ENCODE data around the gene FERMT3.

The FERMT3 gene

DNA sequence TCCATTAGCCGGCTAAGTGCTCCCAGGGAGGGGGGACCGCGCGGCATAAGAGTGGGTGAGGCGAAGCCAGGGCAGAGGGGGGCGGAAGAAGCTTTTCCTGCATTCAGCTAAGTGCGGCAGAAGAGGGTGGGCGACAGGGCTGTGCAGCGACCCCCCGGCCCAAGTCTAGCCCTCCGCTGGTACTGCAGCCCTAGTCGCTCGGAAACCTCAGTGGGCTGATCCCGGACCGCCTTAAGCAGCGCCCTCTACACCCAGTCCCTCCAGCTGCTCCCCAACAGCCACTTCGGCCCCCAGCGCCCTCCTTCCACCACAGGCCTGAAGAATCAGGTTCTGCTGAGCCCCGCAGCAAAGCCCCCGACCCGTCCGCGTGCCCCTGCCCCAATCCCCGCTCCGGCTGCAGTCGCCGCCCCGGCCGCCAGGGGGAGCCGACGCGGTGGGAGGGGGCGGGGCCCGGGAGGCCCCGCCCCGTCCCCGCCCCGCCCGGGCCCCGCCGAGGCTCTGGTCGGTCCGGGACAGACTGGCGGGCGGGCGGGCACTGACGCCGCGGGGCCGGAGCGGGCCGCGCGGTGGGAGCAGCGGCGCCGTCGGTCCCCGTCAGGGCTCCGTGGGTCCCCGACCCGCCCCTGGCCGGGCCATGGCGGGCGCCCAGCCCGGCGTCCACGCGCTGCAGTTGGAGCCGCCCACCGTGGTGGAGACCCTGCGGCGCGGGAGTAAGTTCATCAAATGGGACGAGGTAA, 44.7 kb downstream of the FERMT3 start, which contains the start of gene PLCB3:
PLCB3 (plus strand) TSS at position 515 of the 737 bp plus-strand sequence; CDS start at position 635, 120 bp downstream.
- DNase-seq = peak; percentile 68

DNA sequence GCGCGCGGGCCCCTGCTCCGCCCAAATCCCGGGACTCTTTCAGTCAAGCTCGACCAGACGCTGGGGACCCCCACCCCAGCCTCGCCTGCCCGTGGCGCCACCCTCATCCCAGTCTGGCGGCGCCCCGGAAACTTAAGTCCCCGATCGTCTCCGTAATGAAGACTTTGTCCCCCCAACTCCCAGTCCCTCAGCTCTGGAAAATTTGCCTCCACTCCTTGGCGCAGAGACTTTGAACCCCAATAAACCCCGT, 45.2 kb downstream of the FERMT3 start:
- no peak for DNase-seq

DNA sequence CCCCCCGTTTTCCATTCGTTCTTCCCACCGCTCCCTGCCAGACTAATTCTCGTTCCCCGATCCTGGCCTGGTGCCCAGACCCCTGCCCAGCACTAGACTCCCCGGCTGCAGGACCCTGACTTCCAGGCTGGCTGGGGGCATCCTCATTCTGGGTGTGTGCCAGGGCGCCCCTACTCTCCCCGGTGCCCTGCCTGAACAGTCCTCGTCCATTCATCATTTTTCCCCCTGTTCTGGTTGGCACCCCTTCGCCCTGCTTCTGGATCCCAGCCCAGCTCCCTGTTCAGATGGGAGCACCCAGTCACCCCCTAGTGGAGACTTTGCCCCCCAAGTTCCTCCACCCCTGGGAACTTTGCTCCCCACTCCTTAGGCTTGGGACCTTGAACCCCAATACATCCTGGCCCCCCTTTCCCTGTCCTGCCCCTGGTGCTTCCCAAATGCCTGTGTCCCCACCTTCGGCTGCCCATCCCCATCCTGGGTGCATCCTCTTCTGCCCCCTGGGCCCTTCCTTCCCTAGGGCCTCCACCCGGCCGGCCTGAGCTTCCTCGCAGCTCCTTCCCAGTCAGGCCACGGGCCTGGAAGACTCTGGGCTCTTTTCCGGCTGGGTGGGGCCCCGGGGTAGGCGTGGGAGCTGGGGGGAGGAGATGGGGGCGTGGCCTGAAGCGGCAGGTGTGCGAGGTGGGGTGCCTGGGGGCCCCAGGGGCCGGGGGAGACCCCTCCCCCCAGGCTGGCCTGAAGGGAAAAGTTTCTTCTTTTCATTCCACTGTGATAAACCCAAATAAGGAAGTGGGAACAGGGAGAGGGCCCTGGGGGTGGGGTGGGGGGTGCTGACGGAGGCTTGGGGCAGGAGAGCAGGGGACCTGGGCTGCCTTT, 45.7 kb downstream of the FERMT3 start:
- DNase-seq = no peak

DNA sequence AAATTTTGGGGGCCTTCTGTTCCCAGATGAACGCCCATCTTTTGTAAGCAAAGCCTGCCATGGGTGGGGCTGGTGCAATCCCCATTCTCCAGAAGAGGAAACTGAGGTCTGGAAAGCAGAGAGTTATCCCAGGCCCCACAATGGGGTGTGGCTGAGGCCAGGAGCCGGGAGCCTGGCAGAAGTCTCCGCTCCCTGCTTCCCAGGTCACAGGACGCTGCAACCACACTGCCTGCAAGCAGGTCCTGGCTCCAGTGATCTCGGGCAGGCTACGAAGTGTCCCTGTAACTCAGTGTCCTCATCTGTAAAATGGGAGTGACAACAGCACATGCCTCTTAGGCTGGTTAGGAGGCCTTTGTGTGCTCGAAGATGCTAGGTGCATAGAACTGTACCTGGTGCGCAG, 46.5 kb downstream of the FERMT3 start:
- no peak for DNase-seq

DNA sequence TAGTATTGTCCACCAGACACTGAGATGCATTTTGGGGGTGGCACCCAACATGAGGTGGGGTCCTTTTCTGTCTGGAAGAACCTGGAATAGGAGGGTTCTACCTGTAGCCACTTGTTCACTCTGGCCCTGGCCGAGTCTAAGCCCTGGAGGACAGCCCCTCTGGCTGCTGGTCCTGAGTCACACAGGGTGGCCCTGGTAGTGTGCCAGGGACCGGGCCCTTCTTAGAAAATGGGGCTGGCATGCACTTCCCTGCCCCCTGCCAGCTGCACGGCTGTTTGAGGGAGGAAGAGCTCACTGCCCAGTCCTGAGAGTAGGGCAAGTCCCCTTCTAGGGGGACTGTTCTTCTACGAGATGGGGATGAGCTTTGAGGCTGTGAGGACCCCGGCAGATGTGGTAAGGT, 47.0 kb downstream of the FERMT3 start:
- no peak for DNase-seq

DNA sequence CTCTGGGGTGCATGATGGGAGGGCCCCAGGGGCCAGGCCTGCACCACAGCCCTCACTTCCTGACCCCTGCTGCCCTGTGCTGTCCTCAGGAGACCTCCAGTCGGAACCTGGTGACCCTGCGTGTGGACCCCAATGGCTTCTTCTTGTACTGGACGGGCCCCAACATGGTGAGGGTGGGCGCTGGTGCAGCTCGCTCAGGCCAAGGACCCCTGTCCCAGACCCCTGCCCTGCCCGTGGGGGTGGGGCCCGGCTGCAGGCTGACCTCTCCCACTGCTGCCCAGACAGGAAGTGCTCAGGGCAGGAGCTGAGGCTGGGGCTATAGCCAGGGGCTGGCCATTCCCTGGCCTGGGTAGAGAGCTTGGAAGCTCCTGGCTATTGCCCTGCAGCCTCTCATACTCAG, 47.8 kb downstream of the FERMT3 start:
- no peak for DNase-seq

DNA sequence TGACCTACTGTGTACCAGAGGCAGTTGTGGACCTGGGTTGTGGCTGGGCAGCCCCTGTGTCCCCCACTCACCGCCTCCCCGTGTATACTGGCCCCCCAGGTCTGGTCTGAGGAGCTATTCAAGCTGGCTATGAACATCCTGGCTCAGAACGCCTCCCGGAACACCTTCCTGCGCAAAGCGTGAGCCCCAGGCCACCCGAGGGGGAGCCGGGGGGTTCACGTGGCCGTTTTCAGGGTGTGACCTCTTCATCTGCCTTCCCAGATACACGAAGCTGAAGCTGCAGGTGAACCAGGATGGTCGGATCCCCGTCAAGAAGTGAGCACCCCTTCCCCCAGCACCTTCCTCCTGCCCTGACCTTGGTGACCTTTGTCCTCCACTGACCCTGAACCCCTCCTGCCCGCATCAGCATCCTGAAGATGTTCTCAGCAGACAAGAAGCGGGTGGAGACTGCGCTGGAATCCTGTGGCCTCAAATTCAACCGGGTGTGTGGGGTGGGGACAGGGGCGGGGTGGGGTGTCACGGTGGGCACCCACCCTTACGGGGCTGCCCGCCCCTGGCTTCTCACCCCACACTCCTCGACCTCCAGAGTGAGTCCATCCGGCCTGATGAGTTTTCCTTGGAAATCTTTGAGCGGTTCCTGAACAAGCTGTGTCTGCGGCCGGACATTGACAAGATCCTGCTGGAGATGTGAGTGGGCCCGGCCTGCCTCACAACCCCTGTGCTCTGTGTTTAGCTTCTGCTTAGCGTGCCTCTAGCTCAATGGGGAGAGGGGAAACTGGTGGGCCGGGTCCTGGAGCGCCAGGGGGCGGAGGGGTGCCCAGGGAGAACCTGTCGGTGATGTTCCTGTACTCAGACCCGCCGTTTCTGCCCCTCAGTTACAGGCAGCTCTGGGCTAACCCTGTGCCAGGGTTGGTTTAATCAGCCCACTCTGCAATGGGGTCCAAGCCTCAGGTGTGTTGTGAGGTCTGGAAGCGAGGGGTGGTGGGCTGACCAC, 48.9 kb downstream of the FERMT3 start:
- no peak for DNase-seq

DNA sequence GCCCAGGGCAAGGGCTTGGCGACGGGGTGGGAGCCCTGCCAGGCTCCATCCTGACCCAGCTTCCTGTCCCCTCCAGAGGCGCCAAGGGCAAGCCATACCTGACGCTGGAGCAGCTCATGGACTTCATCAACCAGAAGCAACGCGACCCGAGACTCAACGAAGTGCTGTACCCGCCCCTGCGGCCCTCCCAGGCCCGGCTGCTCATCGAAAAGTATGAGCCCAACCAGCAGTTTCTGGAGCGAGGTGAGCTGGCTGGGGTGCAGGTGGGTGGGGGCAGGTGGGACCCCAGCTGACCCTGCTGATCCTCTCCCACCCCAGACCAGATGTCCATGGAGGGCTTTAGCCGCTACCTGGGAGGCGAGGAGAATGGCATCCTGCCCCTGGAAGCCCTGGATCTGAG, 49.8 kb downstream of the FERMT3 start:
- DNase-seq = no peak

DNA sequence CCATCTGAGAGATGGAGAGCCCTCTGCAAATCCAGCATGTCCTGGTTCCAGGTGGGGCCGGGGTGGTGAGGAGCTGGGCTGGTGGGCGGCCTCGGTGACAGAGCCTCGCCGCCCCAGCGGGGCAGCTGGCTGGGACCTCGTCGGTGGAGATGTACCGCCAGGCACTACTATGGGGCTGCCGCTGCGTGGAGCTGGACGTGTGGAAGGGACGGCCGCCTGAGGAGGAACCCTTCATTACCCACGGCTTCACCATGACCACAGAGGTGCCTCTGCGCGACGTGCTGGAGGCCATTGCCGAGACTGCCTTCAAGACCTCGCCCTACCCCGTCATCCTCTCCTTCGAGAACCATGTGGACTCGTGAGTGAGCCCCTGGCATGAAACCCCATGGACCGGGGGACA, 51.8 kb downstream of the FERMT3 start:
- DNase-seq = no peak

DNA sequence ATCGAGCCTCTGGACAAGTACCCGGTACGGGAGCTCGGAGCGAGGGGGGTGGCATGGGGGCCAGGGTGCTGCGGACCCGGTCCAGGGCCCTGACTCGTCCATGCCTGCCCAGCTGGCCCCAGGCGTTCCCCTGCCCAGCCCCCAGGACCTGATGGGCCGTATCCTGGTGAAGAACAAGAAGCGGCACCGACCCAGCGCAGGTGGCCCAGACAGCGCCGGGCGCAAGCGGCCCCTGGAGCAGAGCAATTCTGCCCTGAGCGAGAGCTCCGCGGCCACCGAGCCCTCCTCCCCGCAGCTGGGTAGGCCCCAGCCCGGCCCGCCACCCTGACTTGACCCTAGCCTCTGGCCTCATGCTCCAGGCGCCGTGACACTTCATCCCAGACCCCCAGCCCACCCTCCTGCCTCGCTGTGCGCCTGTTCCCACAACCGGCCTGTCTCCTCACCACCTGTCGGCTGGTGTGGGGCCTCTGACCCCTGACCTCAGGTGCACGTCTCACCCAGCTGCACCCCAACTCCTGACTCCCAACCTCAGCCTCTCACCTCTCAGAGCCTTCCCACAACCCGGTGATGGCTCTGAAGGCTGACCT, 52.5 kb downstream of the FERMT3 start:
- no peak for DNase-seq

DNA sequence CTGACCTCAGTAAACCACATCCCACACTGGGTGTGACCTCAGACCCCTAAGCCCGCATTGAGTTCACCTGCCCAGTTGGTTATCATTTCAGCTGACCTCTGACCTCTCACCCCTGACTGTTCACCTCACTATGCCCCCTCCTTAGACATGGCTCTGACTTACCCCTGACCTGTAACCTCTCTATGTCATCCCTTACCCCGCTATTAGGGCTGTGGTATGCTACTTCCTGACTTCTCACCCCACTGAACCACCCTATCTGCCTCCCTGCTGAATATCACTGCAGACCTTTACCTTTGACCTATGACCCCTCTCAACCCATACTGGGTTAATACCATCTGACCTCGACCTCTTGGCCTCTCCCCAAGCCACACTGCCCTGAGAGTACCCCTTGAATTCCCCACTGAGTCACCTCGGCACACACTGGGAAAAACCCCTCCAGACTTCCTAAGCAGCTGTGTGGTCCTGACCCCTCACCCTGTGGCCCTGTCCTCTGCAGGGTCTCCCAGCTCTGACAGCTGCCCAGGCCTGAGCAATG, 53.1 kb downstream of the FERMT3 start:
- no peak for DNase-seq

DNA sequence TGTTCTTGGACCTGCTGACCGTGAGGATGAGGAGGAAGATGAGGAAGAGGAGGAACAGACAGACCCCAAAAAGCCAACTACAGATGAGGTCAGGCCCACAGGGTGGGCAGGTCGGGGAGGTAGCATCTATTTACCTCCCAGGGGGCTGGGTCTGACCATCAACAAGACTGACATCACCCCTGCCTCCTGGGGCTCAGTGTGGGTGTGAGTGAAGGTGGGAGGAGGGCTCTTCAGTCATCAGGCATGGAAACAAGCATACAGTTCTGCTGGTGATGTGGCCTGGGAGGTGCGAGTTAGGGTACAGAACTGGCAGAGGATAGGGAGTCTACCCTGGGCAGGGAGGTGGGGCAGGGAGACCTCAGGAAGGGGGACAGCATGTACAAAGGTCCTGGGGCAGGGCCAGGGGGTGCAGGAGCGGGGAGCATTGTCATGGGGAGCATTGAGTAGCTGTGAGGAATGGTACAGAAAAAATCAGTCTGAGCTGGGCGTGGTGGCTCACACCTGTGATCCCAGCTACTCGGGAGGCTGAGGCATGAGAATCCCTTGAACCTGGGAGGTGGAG, 53.7 kb downstream of the FERMT3 start:
- DNase-seq = no peak

DNA sequence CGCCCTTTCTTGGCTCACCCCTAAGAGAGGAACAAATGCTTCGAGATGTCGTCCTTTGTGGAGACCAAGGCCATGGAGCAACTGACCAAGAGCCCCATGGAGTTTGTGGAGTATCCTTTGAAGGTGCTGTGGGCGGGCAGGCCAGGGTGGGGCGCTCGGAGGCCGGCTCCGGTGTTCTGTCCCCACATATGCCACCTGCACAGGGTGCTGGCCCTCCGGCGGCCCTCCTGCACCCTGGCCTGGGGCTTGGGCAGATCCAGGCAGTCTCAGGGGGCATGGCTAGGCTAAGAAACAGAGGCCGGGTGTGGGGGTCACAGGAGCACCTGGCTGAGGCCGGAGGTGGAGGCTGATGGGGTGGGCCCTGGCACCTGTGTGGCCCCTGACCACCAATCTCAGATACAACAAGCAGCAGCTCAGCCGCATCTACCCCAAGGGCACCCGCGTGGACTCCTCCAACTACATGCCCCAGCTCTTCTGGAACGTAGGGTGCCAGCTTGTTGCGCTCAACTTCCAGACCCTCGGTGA, 55.1 kb downstream of the FERMT3 start:
- no peak for DNase-seq

DNA sequence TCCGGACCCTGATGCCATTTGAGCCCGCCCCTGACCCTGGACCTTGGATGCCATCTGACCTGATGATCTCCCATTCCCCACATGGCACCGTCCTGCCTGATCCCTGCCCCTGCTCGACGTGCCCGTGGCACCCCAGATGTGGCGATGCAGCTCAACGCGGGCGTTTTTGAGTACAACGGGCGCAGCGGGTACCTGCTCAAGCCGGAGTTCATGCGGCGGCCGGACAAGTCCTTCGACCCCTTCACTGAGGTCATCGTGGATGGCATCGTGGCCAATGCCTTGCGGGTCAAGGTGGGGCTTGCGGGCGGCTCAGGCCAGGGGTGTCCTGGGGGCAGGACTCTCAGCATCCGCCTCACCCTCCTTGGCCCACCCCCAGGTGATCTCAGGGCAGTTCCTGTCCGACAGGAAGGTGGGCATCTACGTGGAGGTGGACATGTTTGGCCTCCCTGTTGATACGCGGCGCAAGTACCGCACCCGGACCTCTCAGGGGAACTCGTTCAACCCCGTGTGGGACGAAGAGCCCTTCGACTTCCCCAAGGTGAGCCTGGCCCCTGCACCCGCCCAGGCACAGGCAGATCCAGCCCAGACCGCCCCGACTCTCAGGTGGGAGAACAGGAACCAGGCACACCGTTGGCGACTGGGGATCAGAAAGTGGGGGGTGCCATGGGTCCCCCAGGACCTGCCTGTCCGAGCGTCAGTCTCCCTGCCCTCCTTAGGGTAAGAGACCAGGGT, 55.9 kb downstream of the FERMT3 start:
- DNase-seq = no peak

DNA sequence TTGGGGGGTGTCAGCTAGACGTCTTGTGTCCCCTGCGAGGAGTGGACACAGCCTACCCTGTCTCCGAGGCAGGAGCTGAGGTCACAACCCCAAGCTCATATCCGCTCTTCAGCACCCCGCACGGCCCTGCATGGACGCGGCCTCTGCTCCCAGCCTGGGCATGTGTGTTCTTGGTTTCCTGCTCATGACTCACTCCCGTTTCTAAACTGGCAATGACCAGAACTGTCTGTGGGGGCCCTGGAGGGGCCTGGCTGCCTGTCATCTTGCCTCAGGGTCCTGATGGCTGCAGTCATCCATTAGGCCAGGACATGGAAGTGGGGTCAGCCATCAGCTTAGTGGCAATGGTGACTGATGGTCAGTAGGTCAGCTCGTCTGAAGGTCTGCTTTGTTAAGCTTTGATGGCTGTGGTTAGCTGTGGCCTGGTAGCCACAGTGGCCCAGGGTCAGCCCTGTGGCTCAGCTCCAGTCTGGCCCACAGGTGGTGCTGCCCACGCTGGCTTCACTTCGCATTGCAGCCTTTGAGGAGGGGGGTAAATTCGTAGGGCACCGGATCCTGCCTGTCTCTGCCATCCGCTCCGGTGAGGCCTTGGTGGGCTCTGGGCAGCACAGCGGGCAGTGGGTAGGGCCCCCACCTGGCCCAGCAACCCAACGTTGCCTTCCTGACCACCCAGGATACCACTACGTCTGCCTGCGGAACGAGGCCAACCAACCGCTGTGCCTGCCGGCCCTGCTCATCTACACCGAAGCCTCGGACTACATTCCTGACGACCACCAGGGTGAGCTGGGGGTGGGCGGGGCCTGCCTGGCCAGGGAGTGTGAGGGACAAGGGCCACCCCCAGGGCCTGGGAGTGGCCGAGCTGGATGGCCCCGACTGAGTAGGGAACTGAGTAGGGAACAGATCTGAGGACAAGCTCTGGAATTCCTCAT, 56.8 kb downstream of the FERMT3 start:
- no peak for DNase-seq

DNA sequence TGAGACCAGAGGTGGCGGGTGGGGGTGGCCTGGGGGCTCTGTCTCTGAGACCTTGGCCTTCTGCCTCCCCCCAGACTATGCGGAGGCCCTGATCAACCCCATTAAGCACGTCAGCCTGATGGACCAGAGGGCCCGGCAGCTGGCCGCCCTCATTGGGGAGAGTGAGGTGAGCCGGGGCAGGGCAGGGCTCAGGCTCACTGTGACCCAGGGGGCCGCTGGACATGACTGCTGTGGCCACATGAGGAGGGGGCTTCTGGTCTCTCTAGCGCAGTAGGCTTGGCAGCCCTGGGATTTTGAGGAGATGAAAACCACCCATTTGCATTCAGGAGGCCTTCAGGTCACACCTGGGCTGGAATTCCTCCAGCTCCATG, 57.4 kb downstream of the FERMT3 start:
- DNase-seq = no peak

DNA sequence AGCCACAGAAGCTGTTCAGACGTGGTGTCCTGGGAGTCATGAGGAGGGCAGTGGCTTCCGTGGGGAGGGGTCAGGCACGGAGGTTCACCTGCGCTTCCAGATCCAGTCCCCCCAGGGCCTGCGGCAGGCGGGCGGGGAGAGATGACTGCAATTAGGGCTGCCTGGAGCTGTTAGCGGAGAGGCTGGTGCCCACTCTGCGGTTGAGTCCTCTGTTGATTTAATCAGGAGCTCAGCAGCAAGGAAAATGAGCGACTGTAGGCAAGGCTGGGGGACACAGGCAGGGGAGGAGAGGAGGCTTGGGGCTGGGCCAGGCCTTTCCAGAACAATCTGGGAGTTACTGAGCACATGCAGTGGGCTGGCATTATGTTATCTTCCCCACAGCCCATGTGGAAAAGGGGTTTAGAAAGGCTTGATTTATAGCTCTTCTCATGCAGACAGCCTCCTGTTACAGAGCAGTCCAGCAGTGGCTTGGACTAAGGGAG, 57.9 kb downstream of the FERMT3 start:
- no peak for DNase-seq

DNA sequence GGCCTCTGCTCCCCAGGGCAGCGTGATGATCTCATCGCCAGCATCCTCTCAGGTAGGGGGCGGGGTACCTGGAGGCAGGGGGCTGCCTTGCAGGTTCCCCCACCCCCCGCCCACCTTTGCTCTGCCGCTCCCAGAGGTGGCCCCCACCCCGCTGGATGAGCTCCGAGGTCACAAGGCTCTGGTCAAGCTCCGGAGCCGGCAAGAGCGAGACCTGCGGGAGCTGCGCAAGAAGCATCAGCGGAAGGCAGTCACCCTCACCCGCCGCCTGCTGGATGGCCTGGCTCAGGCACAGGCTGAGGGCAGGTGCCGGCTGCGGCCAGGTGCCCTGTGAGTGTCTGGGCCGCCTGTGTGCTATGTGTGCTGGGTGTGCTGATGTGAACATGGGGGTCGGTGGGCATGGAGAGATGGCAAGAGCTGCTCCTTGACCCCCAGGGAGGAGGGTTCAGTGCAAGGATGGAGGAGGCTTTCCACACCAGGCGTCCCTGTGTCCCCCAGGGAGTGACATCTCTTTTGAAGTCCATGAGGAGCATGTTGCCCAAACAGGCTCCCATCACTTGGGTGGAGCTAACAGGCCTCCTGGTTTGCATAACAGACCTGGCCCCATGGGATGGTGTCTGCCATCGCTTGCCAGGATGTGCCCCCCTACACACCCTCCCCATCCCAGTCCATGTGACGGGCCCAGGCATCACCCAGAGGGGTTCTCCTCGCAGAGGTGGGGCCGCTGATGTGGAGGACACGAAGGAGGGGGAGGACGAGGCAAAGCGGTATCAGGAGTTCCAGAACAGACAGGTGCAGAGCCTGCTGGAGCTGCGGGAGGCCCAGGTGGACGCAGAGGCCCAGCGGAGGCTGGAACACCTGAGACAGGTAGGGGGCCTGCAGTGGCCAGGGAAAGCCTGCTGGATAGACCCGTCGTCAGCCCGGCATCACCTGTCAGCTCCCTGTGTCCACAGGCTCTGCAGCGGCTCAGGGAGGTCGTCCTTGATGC, 58.9 kb downstream of the FERMT3 start:
- DNase-seq = no peak

DNA sequence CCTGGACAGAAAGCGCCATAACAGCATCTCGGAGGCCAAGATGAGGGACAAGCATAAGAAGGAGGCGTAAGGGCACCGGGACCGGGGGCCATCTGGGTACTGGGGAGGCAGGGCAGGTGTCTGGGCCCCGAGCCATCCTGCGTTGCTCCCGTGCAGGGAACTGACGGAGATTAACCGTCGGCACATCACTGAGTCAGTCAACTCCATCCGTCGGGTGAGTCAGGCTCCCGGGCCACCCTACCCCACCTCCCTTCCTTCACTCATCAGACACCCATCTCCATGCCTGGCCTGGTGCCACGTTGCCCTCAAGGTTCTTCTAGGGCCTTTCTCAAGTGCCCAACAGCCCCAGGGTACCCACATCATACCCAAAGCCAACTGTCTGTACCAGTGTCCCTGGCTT, 59.8 kb downstream of the FERMT3 start:
- DNase-seq = no peak

All from stimulated activated CD4-positive, alpha-beta T cell treated with anti-CD3 and anti-CD28 coated beads, Interleukin-12 subunit alpha, Interleukin-12 subunit beta, amount 100 ng/mL, for 4 hours (primary cell).